T-helper 1 cell treated with Interleukin-12 subunit alpha and Interleukin-12 subunit beta and Interleukin-4 antibody, amounts not matched to agents 30 μg/mL and 1 μg/mL, for 36 hours (primary cell): ENCODE measurements around the gene PTTG1IP.
A peak's percentile ranks its signal among the peaks of the same experiment; 100 is the strongest.

Experiments
- H3K27ac Mint-ChIP-seq: one replicate; pipeline ENCODE4 v1.8.0; 2021; ENCODE audit warnings: mild to moderate bottlenecking, mixed read lengths
- H3K27me3 Mint-ChIP-seq: one replicate; pipeline ENCODE4 v1.8.0; 2021; ENCODE audit warnings: low read depth, mixed read lengths
- H3K36me3 Mint-ChIP-seq: one replicate; pipeline ENCODE4 v1.8.0; 2021; ENCODE audit warnings: low read depth, mixed read lengths
- H3K4me1 Mint-ChIP-seq: one replicate; pipeline ENCODE4 v1.8.0; 2021; ENCODE audit warnings: low read depth, mixed read lengths
- H3K4me3 Mint-ChIP-seq: one replicate; pipeline ENCODE4 v1.8.0; 2021; ENCODE audit warnings: mild to moderate bottlenecking, moderate library complexity, mixed read lengths
- H3K9me3 Mint-ChIP-seq: one replicate; pipeline ENCODE4 v1.8.0; 2021; ENCODE audit warnings: mixed read lengths

Gene PTTG1IP

DNA sequence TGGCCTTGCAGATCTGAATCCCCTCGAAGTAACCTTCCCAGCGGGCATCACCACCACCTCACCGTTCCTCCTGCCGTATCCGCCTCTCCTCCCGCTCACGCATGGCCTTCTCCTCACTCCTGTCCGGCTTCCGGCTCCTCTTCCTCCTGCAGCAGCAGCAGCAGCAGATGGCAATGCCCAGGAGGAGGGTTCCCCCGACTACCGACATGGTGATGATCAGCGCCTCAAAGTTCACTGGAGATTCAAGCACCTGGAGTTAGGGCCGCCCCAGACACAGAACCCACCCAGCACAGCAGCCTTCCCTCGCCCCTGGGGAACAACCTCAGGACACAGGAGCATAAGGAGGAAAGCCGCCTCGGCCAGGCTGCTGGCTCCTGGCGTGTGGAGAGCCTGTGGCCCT is 17.4 kb downstream of the PTTG1IP start:
- Mint-ChIP-seq H3K4me3 (no peak overlapping the region), H3K9me3 (no peaks in the 10 kb centered on the region), H3K27ac (no peak overlapping the region), H3K36me3 (peaks cover 47% of the 10 kb centered on the region), H3K4me1 (peaks cover 21% of the 10 kb centered on the region), H3K27me3 (no peaks in the 10 kb centered on the region)

DNA sequence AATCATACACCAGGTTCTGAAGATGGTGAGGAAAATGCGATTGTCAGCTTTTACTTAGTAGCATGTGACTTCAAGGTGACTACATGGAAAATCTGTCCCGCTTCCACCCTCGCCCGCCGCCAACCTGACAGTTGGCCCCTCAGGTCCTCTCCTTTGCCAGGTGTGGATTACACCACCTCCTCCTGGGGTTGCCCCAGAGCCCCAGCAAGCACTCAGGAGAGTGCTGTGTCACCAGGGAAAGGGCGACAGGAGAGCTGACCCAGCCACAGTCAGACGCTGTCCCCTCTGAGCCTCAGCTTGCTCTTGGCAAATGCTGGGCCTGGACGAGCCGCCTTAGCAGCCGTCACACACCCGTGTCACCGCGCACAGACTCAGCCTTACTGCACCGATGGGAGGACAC is 17.9 kb downstream of the PTTG1IP start:
- H3K4me3 Mint-ChIP-seq, result no peak overlapping the region

DNA sequence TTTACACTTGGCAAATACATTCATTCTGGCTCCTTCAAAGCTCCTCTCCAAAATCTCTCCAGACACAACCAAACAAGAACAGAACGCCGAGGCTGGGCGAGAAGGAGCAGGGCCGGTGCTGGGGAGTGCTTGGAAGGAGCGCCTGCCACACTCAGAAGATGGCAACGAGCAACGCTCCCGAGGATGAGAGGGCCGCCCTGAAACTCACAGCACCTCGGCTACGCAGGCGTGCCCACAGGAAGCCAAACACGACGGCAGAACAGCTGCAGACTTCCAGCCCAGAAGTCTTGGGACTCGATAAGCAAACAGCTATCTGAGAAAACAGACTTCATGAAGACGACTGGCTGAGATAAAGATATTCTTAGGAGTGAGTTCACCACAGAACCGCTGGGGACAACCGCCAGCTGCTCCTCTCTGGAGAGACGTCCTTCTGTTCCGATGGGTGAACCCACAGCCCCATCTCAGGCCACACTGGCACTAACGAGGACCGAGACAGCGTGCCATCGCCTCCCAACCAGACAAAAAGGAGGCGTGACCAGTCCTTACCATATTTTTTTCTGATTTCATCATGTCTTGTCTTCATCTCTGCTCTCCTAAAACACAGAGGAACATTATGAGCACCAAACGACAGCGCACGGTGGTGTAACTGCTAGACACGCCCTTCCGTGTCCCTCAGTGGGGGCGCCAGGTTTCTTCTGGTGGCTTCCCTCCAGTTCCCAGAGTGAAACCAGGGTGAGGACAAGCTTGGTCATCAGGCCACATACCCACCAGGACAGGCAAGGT is 18.6 kb downstream of the PTTG1IP start:
- Mint-ChIP-seq H3K27me3 (no peaks in the 10 kb centered on the region), H3K27ac (peak overlapping the region; percentile 52), H3K36me3 (peaks cover 48% of the 10 kb centered on the region), H3K4me3 (no peak overlapping the region), H3K4me1 (peaks cover 23% of the 10 kb centered on the region), H3K9me3 (no peaks in the 10 kb centered on the region)

More for the DNA sequence above, 17.9 kb downstream of the PTTG1IP start:
- Mint-ChIP-seq H3K36me3 (peaks cover 51% of the 10 kb centered on the region), H3K27me3 (no peaks in the 10 kb centered on the region), H3K9me3 (no peaks in the 10 kb centered on the region), H3K27ac (no peak overlapping the region), H3K4me1 (peaks cover 23% of the 10 kb centered on the region)

DNA sequence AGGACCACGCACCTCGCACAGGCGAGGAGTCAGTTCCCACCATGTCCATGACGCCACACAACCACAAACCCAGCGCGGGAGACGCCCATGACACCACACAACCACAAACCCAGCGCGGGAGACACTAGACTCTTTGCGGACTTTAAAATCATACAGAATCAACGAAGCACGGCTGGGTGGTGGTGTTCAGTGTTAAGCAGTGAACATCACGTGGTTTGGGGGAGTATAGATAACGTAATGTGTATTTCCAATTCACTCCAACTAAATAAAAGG is 19.2 kb downstream of the PTTG1IP start:
- H3K36me3 Mint-ChIP-seq, result peaks cover 47% of the 10 kb centered on the region
- no peaks in the 10 kb centered on the region for H3K27me3 Mint-ChIP-seq
- no peaks in the 10 kb centered on the region for H3K9me3 Mint-ChIP-seq
- H3K27ac Mint-ChIP-seq, result peak overlapping the region; percentile 45
- no peak overlapping the region for H3K4me3 Mint-ChIP-seq
- peaks cover 23% of the 10 kb centered on the region for H3K4me1 Mint-ChIP-seq

DNA sequence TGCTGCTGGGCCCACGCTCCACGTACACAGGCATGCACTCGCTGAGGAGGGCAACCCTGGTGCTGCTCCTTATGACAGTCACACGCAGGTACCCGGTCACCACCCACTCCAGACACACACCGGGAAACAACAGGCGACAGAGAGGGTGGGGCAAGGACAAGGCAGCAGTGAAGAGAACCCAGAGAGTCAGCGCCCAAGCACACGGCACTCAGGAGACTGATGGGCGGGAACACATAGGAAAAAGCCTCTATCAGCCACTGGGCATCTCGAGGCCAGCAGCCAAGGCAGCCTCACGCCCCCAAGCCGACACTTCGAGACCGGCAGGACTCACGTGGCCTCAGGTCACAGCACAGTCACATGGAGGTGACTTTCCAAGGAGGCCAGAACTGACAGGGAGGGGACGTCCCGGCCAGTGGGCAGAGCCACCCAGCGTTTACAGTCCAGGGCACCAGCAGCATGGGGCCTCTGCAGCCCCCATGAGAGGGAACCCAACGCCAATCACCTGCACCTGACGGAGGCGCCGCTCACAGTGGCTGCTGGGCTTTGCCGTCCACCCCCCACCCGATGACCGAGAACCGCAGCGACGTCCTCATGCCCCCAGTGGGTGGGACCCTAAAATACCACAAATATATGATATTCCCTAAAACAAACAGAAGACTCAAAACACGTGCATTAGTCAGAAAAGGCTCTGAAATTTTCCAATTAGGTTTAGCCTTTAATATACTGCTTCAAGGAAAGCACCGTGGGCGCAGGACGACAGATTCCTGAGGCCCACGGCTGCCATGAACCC is 19.7 kb downstream of the PTTG1IP start:
- H3K9me3 Mint-ChIP-seq, result no peaks in the 10 kb centered on the region
- no peaks in the 10 kb centered on the region for H3K27me3 Mint-ChIP-seq
- H3K4me3 Mint-ChIP-seq, result no peak overlapping the region
- H3K27ac Mint-ChIP-seq, result no peak overlapping the region
- H3K36me3 Mint-ChIP-seq, result peaks cover 45% of the 10 kb centered on the region
- peaks cover 23% of the 10 kb centered on the region for H3K4me1 Mint-ChIP-seq

DNA sequence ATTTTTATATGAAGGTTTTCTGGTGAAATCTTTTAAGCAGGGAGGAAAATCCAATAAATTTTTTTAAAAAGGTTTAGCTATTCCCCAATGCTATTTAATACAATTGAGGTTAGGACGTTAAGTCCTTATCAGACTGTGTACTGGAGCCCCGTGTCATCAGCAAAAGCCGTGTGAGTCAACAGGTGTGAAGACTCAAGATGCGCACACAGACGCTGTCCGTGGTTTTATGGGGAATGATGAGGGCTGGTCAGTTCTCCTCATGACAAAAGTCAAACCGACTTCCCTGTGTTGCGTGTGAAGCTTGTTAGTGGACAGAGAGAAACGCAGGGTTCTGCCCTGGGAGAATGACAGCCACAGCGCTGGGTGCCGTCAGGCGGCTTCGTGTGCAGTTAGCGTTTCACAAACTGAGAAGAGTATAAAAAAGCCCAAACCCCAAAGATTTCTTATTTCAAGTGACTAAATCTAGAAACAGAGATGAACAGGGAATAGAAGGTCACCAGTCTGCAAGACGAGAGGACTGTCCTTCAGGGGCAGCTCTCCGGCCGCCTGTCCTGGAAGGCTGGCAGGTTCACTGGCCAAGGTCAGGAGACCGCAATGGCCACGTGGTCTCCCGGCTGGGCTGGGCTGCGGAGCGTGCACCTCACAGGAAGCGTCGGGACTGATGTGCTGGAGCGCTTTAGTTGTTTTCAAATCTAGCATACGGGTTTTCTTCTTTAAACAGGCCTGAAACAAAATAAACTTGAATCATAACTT is 22.4 kb downstream of the PTTG1IP start:
- Mint-ChIP-seq H3K4me3 (no peak overlapping the region), H3K4me1 (peaks cover 28% of the 10 kb centered on the region), H3K27ac (peak overlapping the region; percentile 67), H3K27me3 (no peaks in the 10 kb centered on the region), H3K36me3 (peaks cover 40% of the 10 kb centered on the region), H3K9me3 (no peaks in the 10 kb centered on the region)

DNA sequence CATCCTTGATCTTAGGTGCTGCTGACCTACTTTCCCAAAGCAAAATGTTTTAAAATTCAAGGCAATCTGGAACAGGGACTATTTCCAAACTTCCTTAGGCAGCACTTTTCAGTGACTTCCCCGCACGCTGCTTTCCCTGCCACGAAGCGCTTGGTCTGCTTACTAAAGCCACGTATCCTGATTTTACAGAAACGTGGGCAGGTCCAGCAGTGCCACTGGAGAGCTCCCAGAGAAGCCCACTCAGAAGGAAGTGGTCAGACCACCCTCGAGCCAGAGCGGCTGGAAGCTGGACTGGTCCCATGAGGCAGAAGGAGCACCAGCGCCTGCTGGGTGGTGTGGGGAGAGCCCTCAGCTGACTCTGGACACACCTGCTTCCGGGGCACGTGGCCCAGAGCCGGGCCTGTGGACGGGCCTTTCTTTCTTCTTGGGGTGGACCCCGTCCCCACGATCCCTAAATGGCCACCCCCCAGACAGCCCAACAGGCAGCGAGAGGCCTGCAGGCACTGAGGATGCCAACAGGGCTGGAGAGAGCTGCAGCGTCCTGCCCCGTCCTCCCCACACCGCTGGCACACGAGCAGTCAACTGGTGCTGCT is 23.2 kb downstream of the PTTG1IP start:
- Mint-ChIP-seq H3K27ac (no peak overlapping the region), H3K27me3 (no peaks in the 10 kb centered on the region), H3K4me3 (no peak overlapping the region), H3K4me1 (peaks cover 30% of the 10 kb centered on the region), H3K9me3 (no peaks in the 10 kb centered on the region), H3K36me3 (peaks cover 38% of the 10 kb centered on the region)

DNA sequence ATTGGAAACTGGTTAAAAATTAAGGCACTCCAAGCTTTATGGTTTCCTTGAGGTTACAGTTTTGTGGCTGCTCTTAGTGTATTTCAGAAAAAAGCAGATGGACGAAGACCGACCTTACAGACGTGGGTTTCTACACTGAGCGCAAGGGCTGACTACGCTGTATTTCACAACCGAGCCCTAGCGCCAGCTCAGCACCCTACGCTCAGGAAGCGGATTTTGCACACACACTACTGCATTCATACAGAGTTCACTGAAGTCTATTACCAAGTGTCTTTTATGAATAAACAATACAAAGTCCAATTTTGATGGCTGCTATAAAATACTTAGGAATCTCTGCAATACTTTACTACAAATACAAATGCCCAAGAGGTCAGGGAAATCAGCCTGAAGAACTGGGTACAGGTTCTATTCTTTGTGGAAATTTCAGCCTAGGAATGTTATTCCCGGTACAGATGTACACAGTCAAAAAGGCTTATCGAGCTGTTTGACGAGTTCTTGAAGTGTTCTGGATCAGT is 23.8 kb downstream of the PTTG1IP start:
- no peak overlapping the region for H3K4me3 Mint-ChIP-seq
- H3K36me3 Mint-ChIP-seq, result peaks cover 31% of the 10 kb centered on the region
- peaks cover 30% of the 10 kb centered on the region for H3K4me1 Mint-ChIP-seq
- no peak overlapping the region for H3K27ac Mint-ChIP-seq
- no peaks in the 10 kb centered on the region for H3K27me3 Mint-ChIP-seq
- H3K9me3 Mint-ChIP-seq, result no peaks in the 10 kb centered on the region

DNA sequence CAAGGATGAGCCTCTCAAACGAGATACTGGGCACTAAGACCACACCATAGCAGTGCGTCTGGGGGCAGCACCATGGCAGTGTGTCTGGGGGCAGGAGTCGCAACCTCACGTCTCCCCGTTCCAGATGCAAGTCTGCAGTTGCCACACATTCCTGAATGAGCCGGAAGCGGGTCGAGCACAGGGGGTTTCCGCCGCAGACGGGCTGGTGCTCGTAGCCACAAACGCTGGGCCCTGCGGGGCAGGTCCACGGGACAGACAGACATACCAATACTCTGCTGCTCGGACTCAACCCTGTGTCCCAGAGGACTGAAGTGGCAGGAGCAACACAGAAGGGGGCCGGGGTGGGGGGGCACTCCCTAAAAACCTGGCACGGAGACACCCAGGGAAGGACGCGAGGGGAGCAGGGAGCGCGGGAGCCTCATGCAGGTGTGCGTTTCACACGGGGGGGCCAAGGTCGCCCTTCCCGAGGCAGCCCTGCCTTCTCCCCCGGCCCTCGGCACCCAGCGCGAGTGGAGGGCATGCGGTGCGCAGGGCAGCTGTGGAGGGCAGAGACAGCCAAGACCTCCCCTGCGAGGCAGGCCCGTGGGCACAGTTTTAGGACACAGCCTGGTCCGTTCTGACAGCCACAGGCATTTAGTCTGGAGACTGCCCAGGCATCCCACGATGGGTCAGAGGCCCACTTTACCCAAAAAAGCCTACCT is 24.5 kb downstream of the PTTG1IP start:
- H3K9me3 Mint-ChIP-seq, result no peaks in the 10 kb centered on the region
- H3K4me3 Mint-ChIP-seq, result no peak overlapping the region
- no peaks in the 10 kb centered on the region for H3K27me3 Mint-ChIP-seq
- H3K36me3 Mint-ChIP-seq, result peaks cover 24% of the 10 kb centered on the region
- H3K27ac Mint-ChIP-seq, result no peak overlapping the region
- peaks cover 25% of the 10 kb centered on the region for H3K4me1 Mint-ChIP-seq

DNA sequence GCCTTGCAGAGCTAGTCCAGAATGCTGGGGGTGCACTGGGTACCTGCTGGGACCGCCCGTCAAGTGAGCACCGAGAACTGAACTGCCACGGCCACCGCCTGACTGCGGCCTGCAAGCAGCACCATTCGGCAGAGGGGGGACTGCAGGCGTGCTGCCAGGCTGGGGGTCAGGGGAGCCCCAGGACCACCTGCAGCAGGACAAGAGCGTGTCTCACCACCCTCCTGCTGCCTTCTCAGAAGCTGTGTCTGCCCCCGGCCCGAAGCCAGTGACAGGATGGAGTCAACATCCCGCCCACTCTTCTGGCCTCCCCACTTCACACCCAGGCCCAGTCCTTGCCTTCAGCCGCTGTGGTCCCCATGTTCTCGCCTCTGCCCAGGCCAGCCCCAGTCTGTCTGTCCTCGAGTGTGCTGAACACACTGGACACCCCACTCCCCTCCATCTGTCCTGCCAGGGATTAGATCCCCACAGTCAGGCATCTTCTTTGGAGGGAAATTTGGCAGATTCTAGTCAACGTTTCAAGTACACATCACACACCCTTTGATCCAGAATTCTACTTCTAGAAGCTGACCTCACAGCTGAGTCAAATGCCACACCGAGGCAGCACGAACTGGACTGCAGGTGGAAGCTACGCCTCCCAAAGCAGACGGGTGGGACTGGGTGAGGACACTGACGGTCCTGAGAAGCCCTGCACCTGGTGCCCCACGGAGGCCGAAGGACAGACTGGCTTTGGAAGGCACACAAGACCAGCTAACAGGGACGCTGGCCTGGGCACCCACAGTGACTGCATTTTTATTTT is 26.0 kb downstream of the PTTG1IP start:
- Mint-ChIP-seq H3K9me3 (no peaks in the 10 kb centered on the region), H3K27me3 (no peaks in the 10 kb centered on the region), H3K27ac (peak overlapping the region; percentile 31), H3K4me1 (peaks cover 22% of the 10 kb centered on the region), H3K4me3 (no peak overlapping the region), H3K36me3 (peaks cover 18% of the 10 kb centered on the region)

DNA sequence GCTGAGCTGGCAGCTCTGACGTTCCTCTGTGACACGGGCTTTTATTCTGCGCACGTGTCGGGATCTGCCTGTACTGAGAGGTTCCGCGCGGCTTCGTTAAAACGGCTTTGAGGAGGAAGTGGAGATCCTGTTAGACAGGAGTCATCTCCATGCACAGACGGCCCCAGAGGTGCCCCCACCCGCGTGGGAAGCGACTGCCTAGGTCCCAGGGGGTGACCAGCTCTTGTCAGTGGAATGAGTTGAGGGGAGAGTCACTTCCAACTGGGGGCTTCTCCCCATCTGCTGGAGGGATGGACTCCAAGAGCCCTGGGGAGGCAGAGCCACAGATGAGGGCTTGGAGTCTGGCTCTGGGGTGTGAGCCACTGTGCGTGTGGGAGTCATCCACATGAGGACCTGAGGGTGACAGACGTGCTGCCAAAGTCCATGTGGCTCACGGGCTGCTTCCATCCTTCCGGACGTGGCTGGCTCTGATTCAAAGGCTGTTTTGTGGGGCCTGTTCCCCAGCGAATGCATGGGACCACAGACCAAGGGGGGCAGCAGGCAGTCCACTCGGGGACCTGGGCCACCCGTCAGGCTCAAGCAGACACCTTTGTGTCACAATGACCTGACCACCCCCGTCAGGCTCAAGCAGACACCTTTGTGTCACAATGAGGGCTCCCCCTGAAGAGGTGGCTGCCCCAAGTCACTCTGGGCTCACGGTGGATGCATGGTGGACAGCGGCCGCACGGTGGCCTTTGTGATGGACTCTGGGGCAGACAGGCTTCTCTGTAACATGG is 26.8 kb downstream of the PTTG1IP start:
- peaks cover 16% of the 10 kb centered on the region for H3K36me3 Mint-ChIP-seq
- peaks cover 14% of the 10 kb centered on the region for H3K4me1 Mint-ChIP-seq
- peak overlapping the region; percentile 70 for H3K4me3 Mint-ChIP-seq
- no peaks in the 10 kb centered on the region for H3K27me3 Mint-ChIP-seq
- no peaks in the 10 kb centered on the region for H3K9me3 Mint-ChIP-seq
- peak overlapping the region; percentile 75 for H3K27ac Mint-ChIP-seq

DNA sequence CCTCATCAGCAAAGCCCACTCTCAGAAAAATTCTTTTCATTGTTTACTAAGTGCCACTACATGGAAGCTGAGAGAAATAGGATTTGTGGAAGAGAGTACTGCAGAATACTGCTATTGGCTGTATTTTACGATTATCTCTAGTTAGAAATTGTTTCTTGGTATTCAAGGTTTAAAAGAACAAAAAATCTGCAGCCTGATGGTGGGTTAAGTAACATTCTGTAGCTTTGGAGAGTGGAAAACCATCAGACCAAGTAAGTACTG is 27.3 kb downstream of the PTTG1IP start:
- peaks cover 10% of the 10 kb centered on the region for H3K4me1 Mint-ChIP-seq
- peaks cover 12% of the 10 kb centered on the region for H3K36me3 Mint-ChIP-seq
- peak overlapping the region; percentile 70 for H3K4me3 Mint-ChIP-seq
- peak overlapping the region; percentile 75 for H3K27ac Mint-ChIP-seq
- no peaks in the 10 kb centered on the region for H3K9me3 Mint-ChIP-seq
- H3K27me3 Mint-ChIP-seq, result no peaks in the 10 kb centered on the region
